Liver (tissue), 9 donors: ENCODE results near the gene LRRC10B. TPM values are rescaled to one million over a fixed set of nuclear protein-coding genes. Genes with fewer than 3 reads are reported as not detected.

Experiments
- DNase-seq: peaks from one replicate; pipeline ENCODE4 v3.0.0-alpha.2; 2017; ENCODE audit warnings: low spot score
- H3K27ac ChIP-seq, 2 donors: one replicate each; pipeline ENCODE4 v1.7.0; 2013; ENCODE audit warnings: inconsistent platforms in 2 of 2, low read length in 2 of 2, control low read depth in 1 of 2, low read depth in 1 of 2, mild to moderate bottlenecking in 1 of 2
- H3K27me3 ChIP-seq, 4 donors: one replicate each; pipeline versions ENCODE4 v1.6.1 to v1.7.0; 2013; ENCODE audit warnings: low read length in 3 of 4, inconsistent platforms in 1 of 4, mild to moderate bottlenecking in 1 of 4, moderate library complexity in 1 of 4; ENCODE audit not compliant: control insufficient read depth in 4 of 4, insufficient read depth in 4 of 4
- H3K36me3 ChIP-seq, 4 donors: one replicate each; pipeline versions ENCODE4 v1.6.1 to v1.7.0; 2013; ENCODE audit warnings: low read length in 3 of 4, mild to moderate bottlenecking in 3 of 4, low read depth in 1 of 4, moderate library complexity in 1 of 4; ENCODE audit not compliant: control insufficient read depth in 4 of 4, insufficient read depth in 3 of 4
- H3K4me1 ChIP-seq, 4 donors: one replicate each; pipeline versions ENCODE4 v1.6.1 to v1.7.0; 2013; ENCODE audit warnings: low read length in 3 of 4, mild to moderate bottlenecking in 3 of 4, moderate library complexity in 1 of 4; ENCODE audit not compliant: control insufficient read depth in 4 of 4, insufficient read depth in 4 of 4
- H3K4me3 ChIP-seq, 3 donors: one replicate each; pipeline versions ENCODE4 v1.6.1 to v1.7.0; 2013; ENCODE audit warnings: low read length in 3 of 3, control low read depth in 1 of 3, low read depth in 1 of 3, mild to moderate bottlenecking in 1 of 3
- H3K9ac ChIP-seq, 2 donors: one replicate each; pipeline ENCODE4 v1.7.0; 2013; ENCODE audit warnings: low read length in 2 of 2, mild to moderate bottlenecking in 2 of 2, moderate library complexity in 2 of 2, control low read depth in 1 of 2, low read depth in 1 of 2
- H3K9me3 ChIP-seq, 4 donors: one replicate each; pipeline versions ENCODE4 v1.6.1 to v1.7.0; 2013; ENCODE audit warnings: low read length in 3 of 4; ENCODE audit not compliant: control insufficient read depth in 4 of 4
- ATF3 ChIP-seq: IDR thresholded peaks from 2 replicates; pipeline ENCODE4 v1.6.1; 2016; ENCODE audit warnings: antibody characterized with exemption
- EGR1 ChIP-seq, 2 donors: IDR thresholded peaks; 2 replicates each; pipeline ENCODE4 v1.6.1; 2016 to 2018; ENCODE audit warnings: antibody characterized with exemption in 2 of 2, low read depth in 2 of 2
- FOXA1 ChIP-seq: IDR thresholded peaks from 2 replicates; pipeline ENCODE4 v1.6.1; 2016; ENCODE audit warnings: antibody characterized with exemption
- FOXA2 ChIP-seq: IDR thresholded peaks from 2 replicates; pipeline ENCODE4 v1.6.1; 2016; ENCODE audit warnings: antibody characterized with exemption
- GABPA ChIP-seq, 2 donors: IDR thresholded peaks in 1 of 2; conservative IDR thresholded peaks in 1 of 2; 2 replicates each; pipeline ENCODE4 v1.6.1; 2016; ENCODE audit warnings: antibody characterized with exemption in 2 of 2, mild to moderate bottlenecking in 1 of 2, moderate library complexity in 1 of 2
- HNF4G ChIP-seq: IDR thresholded peaks from 2 replicates; pipeline ENCODE4 v1.6.1; 2016; ENCODE audit warnings: antibody characterized with exemption
- JUND ChIP-seq, 2 donors: IDR thresholded peaks; 2 replicates each; pipeline ENCODE4 v1.6.1; 2016; ENCODE audit warnings: antibody characterized with exemption in 2 of 2
- NR2F2 ChIP-seq: IDR thresholded peaks from 2 replicates; pipeline ENCODE4 v1.6.1; 2016; ENCODE audit warnings: antibody characterized with exemption
- RAD21 ChIP-seq, 2 donors: IDR thresholded peaks; 2 replicates each; pipeline ENCODE4 v1.6.1; 2016; ENCODE audit warnings: antibody characterized with exemption in 2 of 2, mild to moderate bottlenecking in 2 of 2
- REST ChIP-seq: IDR thresholded peaks from 2 replicates; pipeline ENCODE4 v1.6.1; 2016; ENCODE audit warnings: antibody characterized with exemption, mild to moderate bottlenecking
- RXRA ChIP-seq, 2 donors: IDR thresholded peaks; 2 replicates each; pipeline ENCODE4 v1.6.1; 2017 to 2018; ENCODE audit warnings: antibody characterized with exemption in 2 of 2, mild to moderate bottlenecking in 1 of 2
- SP1 ChIP-seq: IDR thresholded peaks from 2 replicates; pipeline ENCODE4 v1.6.1; 2018; ENCODE audit warnings: antibody characterized with exemption, mild to moderate bottlenecking
- TAF1 ChIP-seq: conservative IDR thresholded peaks from 2 replicates; pipeline ENCODE4 v1.6.1; 2016; ENCODE audit warnings: antibody characterized with exemption, mild to moderate bottlenecking
- ZBTB33 ChIP-seq: IDR thresholded peaks from 2 replicates; pipeline ENCODE4 v1.6.1; 2016; ENCODE audit warnings: antibody characterized with exemption
- WGBS: extraction: QIAGEN DNeasy Blood & Tissue Kit; methylation state at CpG from one replicate; pipeline ENCODE4 v1.1.7; 2013; 5-methylcytosine and 5-hydroxymethylcytosine counted together
- polyA plus RNA-seq, 2 donors: library from polyadenylated mRNA; stranded (reverse) in 1 of 2; unstranded in 1 of 2; fragments of 200-250 nt in 1 of 2; fragments of >200 nt in 1 of 2; fragmentation: Nextera tagmentation in 1 of 2; extraction: Ambion mirVana in 1 of 2; gene quantifications; one replicate each; pipeline versions ENCODE4 v1.2.1 to v1.2.3, GENCODE V29; 2013 to 2015
- total RNA-seq, 2 donors: library from RNA; depleted of rRNA; stranded (reverse); fragments of >200 nt; gene quantifications; one replicate each; pipeline ENCODE4 v1.2.3, GENCODE V29; 2014
- TF ChIP-seq, protein P1 (sequence below): IDR thresholded peaks from 2 replicates; pipeline ENCODE4 v1.6.1; 2016; ENCODE audit warnings: antibody characterized with exemption
- donor health status: healthy.
- donor health status: healthy.
- donor health status: healthy.
- donor health status: healthy.
- donor health status: healthy.

LRRC10B gene
- total and polyA plus RNA-seq, 4 donors, result 0.03 to 0.08 TPM; not detected in 2

- Histone ChIP-seq H3K4me1 (peaks cover 0 to 3% (median 2%) of the 10 kb centered on the region in 4 donors), H3K27ac (no peak overlapping the region), H3K9me3 (no peaks in the 10 kb centered on the region), H3K27me3 (no peaks in the 10 kb centered on the region), H3K9ac (no peak overlapping the region), H3K36me3 (peaks cover 0 to 5% (median 3%) of the 10 kb centered on the region in 4 donors), H3K4me3 (no peak overlapping the region)
- WGBS, result 74% methylated on average over 5 of the region's 5 CpGs
- no peak for DNase-seq
- no peak for TF ChIP-seq RAD21 (IDR thresholded peaks at IDR 0.05)
- TF ChIP-seq HNF4G, result no peak
- no peak for TF ChIP-seq SP1
- TF ChIP-seq FOXA2, result no peak
These were observed 36.3 kb upstream of the LRRC10B start for GRCh38 chr11:61472282-61472681.

DNA sequence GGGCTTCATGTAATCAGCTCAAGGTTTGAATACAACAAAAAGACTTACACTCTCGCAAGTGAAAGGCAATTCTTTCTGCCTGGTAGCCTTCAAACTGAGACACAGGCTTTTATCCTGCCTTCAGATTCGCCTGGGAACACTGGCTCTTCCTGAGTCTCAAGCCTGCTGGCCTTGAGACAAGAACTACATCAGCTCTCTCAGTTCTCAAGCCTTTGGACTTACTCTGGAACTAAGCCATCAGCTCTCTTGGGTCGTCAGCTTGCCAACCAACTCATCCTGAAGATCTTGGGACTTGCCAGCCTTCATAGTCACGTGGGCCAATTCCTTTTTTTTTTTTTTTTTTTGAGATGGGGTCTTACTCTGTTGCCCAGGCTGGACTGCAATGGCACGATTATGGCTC lies 35.7 kb upstream of the LRRC10B start:
- TF ChIP-seq, protein P1, sequence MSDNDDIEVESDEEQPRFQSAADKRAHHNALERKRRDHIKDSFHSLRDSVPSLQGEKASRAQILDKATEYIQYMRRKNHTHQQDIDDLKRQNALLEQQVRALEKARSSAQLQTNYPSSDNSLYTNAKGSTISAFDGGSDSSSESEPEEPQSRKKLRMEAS, result no peak
- TF ChIP-seq TAF1 (no peak), ZBTB33 (no peak), RXRA (IDR thresholded peaks at IDR 0.05) (no peak), NR2F2 (no peak), JUND (IDR thresholded peaks at IDR 0.05) (no peak), ATF3 (no peak), EGR1 (IDR thresholded peaks at IDR 0.05; ENCODE audit: low read depth in 2 of 2) (no peak), FOXA1 (no peak), REST (no peak), GABPA (IDR thresholded peaks at IDR 0.05 in 1 of 2, conservative IDR thresholded peaks at IDR 0.05 in 1 of 2) (no peak)
- no peak for DNase-seq
- H3K9ac ChIP-seq, result no peak overlapping the region
- H3K27me3 ChIP-seq, result no peaks in the 10 kb centered on the region
- H3K9me3 ChIP-seq, result no peaks in the 10 kb centered on the region
- H3K36me3 ChIP-seq, result peaks cover 0 to 5% (median 3%) of the 10 kb centered on the region in 4 donors
- no peak overlapping the region for H3K4me3 ChIP-seq
- no peak overlapping the region for H3K27ac ChIP-seq
- 89% methylated on average over 5 of the region's 5 CpGs for WGBS
- H3K4me1 ChIP-seq, result peaks cover 3 to 9% (median 7%) of the 10 kb centered on the region in 4 donors
